GM12892 (cell line): ENCODE data around the gene CACNG4.

ENCODE experiments used
- POLR2A ChIP-seq: IDR thresholded peaks from 2 replicates; pipeline ENCODE4 v1.6.1; 2011; ENCODE audit warnings: low read depth, low read length, control low read depth
- POLR2AphosphoS5 ChIP-seq: IDR thresholded peaks from 2 replicates; pipeline ENCODE4 v1.6.1; 2011; ENCODE audit warnings: low read depth, low read length, control low read depth

DNA sequence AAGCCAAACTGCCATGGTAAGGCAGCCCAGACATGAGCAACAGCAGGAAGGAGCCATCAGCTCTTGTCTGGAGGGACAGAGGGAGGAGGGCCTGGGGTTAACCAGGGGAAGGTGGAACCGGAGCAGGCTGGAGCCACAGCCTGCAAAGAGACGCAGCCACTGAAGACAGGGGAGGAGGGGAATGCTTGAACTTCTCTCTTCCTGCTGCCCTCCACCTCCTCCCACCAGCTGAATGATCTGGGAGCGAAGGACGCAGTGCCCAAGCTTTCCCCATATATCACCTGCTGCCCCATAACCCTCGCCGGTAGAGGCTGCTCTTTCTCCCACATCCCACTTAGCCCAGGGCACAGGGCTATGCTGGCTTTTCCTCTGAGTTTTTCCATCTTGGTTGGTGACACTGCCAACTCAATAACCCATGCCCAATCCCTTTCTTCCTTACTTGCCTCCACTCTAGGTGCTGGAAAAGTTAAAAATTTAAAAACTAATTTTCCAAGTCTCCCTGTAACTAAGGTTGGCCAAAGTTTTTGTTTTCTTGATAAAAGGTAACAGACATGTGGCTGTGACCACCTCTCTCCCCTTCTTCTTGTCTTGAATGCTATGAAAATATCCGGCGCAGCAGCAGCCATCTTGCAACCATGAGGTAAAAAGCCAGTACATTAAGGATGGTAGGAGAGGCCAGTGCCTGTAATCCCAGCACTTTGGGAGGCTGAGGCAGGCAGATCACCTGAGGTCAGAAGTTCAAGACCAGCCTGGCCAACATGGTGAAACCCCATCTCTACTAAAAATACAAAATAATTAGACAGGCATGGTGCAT, 21.8 kb upstream of the CACNG4 start:
- TF ChIP-seq POLR2A, result no peak
- no peak for TF ChIP-seq POLR2AphosphoS5
